Urothelium cell line (cell line): ENCODE measurements around the gene RIN3.
A peak's percentile ranks its signal among the peaks of the same experiment; 100 is the strongest.

Experiments used
- DNase-seq: peaks from one replicate; pipeline ENCODE4 v3.0.0; 2011; ENCODE audit warnings: low spot score, mixed read lengths
- FAIRE-seq: peaks from 2 replicates; lab custom pipeline; 2011; peaks lifted over from hg19 to GRCh38; lab: Jason Lieb, UNC

The RIN3 gene

GRCh38 chr14:92507174-92507768, 6.3 kb upstream of the RIN3 start:
- FAIRE-seq (no peak), DNase-seq (no peak)

GRCh38 chr14:92510972-92511371, 2.6 kb upstream of the RIN3 start:
- DNase-seq, result no peak
- no peak for FAIRE-seq

- FAIRE-seq, result no peak
- peak; percentile 81 for DNase-seq
Measured at GRCh38 chr14:92511453-92512238, 1.9 kb upstream of the RIN3 start.

GRCh38 chr14:92512807-92513203, 776 bp upstream of the RIN3 start:
- DNase-seq, result no peak
- no peak for FAIRE-seq

- DNase-seq (peak; percentile 24), FAIRE-seq (no peak)
Measured at GRCh38 chr14:92513966-92514843, 624 bp downstream of the RIN3 start.

GRCh38 chr14:92514844-92515514, 1.4 kb downstream of the RIN3 start:
- FAIRE-seq (no peak), DNase-seq (no peak)

GRCh38 chr14:92515546-92516343, 2.2 kb downstream of the RIN3 start:
- FAIRE-seq (no peak), DNase-seq (no peak)

GRCh38 chr14:92516344-92516965, 2.9 kb downstream of the RIN3 start:
- DNase-seq (no peak), FAIRE-seq (no peak)

GRCh38 chr14:92516966-92517506, 3.5 kb downstream of the RIN3 start:
- FAIRE-seq, result no peak

GRCh38 chr14:92517761-92518160, 4.2 kb downstream of the RIN3 start:
- FAIRE-seq (no peak), DNase-seq (no peak)

More at GRCh38 chr14:92516966-92517506, 3.5 kb downstream of the RIN3 start:
- DNase-seq, result no peak

- DNase-seq, result no peak
Measured at GRCh38 chr14:92519246-92520101, 5.9 kb downstream of the RIN3 start.

GRCh38 chr14:92520102-92521057, 6.8 kb downstream of the RIN3 start:
- DNase-seq (no peak), FAIRE-seq (no peak)

More at GRCh38 chr14:92519246-92520101, 5.9 kb downstream of the RIN3 start:
- no peak for FAIRE-seq

- DNase-seq, result no peak
- no peak for FAIRE-seq
Measured at GRCh38 chr14:92521058-92521415, 7.5 kb downstream of the RIN3 start.

- DNase-seq (no peak), FAIRE-seq (no peak)
Measured at GRCh38 chr14:92523752-92524151, 10.2 kb downstream of the RIN3 start.

- FAIRE-seq, result no peak
- no peak for DNase-seq
Measured at GRCh38 chr14:92524602-92525185, 11.1 kb downstream of the RIN3 start.

GRCh38 chr14:92525322-92526095, 11.9 kb downstream of the RIN3 start:
- FAIRE-seq (no peak), DNase-seq (no peak)
